ENCODE measurements around the gene PRKCD.
A peak's percentile ranks its signal among the peaks of the same experiment; 100 is the strongest.

The PRKCD gene

DNA sequence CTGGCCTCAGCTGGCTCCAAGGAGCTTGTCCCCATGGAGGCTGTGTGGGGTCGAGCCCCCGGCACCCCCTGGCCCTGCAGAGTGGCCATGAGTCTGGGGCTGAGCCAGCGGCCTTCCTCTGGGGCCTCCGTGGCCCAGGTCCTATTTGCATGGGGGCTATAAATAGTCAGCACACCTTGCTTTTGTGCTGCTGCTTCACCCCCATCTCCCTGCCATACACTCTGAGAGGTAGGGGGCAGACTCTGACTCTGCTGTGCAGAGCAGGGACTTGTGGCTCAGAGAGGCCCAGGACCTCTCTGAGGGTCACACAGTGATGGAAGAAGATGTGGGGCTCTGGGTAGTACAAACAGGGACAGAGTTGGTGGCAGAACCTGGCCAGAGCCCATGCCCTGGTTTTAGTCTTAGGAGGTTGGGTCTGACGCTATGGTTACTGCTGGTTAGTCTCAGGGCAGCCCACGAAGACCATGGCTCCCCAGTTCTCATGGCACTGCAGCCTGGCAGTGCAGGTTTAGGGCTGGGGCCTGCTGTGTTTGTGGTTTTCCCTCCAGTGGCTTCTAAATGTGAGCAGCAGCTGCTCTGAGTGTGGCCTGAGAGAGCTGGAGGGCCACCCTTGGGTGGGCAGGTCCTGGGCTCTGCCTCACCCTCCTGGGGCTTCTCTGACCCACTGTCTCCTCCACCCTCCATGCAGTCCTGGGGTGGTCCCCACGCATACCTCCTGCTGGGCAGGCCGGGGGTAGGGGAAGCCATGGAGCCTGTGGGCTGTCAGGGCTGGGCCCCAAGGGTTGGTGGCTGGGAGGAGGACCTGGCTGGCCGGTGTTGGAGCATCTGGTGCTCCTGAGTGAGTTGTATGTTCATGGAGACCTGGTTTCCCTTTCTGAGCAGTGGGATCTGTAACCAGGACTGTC, 13.6 kb downstream of the PRKCD start:
- no CpG with 5 or more reads among the region's 9 CpGs for WGBS, 2 donors (ENCODE audit: extremely low coverage in 2 of 2, insufficient read length in 2 of 2, insufficient replicate concordance in 1 of 2)
- Histone ChIP-seq H2AK5ac (ENCODE audit: low read depth, low read length) (peak overlapping the region; percentile 24), H3K9ac (ENCODE audit: low read depth, low read length, poor library complexity) (no peak overlapping the region), H2AFZ (ENCODE audit: low read length) (no peak overlapping the region), H3K27ac (replicated peaks; ENCODE audit: low read length) (no peak overlapping the region), H3K23ac (ENCODE audit: low read depth, low read length, poor library complexity) (no peak overlapping the region), H4K8ac (ENCODE audit: low read depth, low read length) (no peak overlapping the region), H3K4me3 (ENCODE audit: low read length in 2 of 2) (no peak overlapping the region), H2BK12ac (ENCODE audit: low read length) (no peak overlapping the region), H3K36me3 (replicated peaks in 1 of 2; ENCODE audit: control insufficient read depth in 2 of 2, insufficient read depth in 2 of 2, low read length in 2 of 2) (peaks cover 0 to 4% of the 10 kb centered on the region in 2 donors), H3K27me3 (ENCODE audit: control insufficient read depth in 3 of 3, insufficient read depth in 3 of 3, low read depth in 1 of 3, low read length in 3 of 3) (peaks cover 0 to 8% (median 0%) of the 10 kb centered on the region in 3 experiments), H3K14ac (ENCODE audit: low read length) (no peak overlapping the region), H3K18ac (ENCODE audit: low read length) (no peak overlapping the region), H4K91ac (ENCODE audit: low read depth, low read length, poor library complexity) (no peak overlapping the region), H3K4me2 (ENCODE audit: insufficient read depth, low read length, poor library complexity, severe bottlenecking) (no peak overlapping the region), H2BK5ac (ENCODE audit: low read length) (no peak overlapping the region), H2BK15ac (ENCODE audit: low read length) (no peak overlapping the region), H3K4me1 (ENCODE audit: control insufficient read depth in 2 of 2, insufficient read depth in 1 of 2, low read depth in 1 of 2, low read length in 2 of 2) (peaks cover 12 to 16% of the 10 kb centered on the region in 2 donors), H3K4ac (ENCODE audit: low read length) (no peak overlapping the region), H3K9me3 (replicated peaks in 1 of 2; ENCODE audit: control insufficient read depth in 2 of 2, insufficient read depth in 1 of 2, low read depth in 1 of 2, low read length in 2 of 2) (peaks cover 0 to 2% of the 10 kb centered on the region in 2 donors), H2BK120ac (ENCODE audit: low read depth, low read length) (no peak overlapping the region), H3K79me1 (ENCODE audit: low read depth, low read length) (peaks cover 11% of the 10 kb centered on the region)
- DNase-seq (ENCODE audit: low spot score) = no peak

DNA sequence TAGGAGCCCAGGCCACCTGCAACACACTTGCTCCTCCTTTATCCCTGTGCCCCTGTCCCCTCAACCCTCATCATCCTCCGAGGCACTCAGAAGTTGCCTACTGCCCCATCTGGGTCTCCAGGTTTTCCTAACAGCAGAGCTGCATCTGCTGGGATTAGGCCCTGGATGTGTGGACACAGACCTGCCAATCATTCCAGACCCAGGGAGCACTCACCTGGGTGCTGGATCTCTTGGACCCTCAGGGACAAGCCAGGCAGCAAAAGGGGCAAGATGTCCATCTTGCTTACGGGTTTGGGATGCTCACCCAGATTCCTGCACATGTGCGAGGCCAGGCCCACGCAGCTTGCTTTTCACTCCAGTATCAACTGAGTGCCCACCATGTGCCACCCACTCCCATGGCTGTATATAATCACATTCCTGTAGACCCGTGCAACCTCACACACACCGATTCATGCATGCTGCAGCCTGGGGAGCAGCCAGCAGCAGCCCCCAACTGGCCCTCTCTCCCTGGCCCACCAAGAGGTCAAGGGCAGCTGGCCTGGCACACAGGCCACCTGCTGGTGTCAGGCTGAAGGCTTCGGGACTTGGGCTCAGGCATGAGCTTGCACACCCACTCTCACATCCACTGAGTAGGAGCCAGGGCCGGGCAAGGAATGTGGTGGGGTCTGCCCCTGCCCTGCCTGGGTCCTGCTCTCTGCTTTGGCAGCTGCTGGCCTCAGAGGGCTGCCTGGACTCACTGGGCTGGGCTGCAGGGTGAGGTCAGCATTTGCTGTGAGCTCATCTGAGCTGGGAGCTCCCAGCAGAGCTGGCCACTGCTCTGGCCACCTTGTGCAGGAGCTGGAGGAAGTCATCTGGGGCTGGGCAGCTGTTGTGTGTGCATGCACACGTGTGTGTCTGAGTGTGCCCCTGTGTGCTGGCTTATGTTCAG, 14.9 kb downstream of the PRKCD start:
- H3K4me3 ChIP-seq (ENCODE audit: low read length in 2 of 2) = no peak overlapping the region
- peaks cover 0 to 4% of the 10 kb centered on the region in 2 donors for H3K36me3 ChIP-seq (replicated peaks in 1 of 2; ENCODE audit: control insufficient read depth in 2 of 2, insufficient read depth in 2 of 2, low read length in 2 of 2)
- peak overlapping the region; percentile 9 for H3K14ac ChIP-seq (ENCODE audit: low read length)
- H3K4ac ChIP-seq (ENCODE audit: low read length) = no peak overlapping the region
- no peak overlapping the region for H3K23ac ChIP-seq (ENCODE audit: low read depth, low read length, poor library complexity)
- H3K9me3 ChIP-seq (replicated peaks in 1 of 2; ENCODE audit: control insufficient read depth in 2 of 2, insufficient read depth in 1 of 2, low read depth in 1 of 2, low read length in 2 of 2) = peaks cover 0 to 2% of the 10 kb centered on the region in 2 donors
- no peak overlapping the region for H4K8ac ChIP-seq (ENCODE audit: low read depth, low read length)
- H2BK15ac ChIP-seq (ENCODE audit: low read length) = no peak overlapping the region
- no peak overlapping the region for H2BK120ac ChIP-seq (ENCODE audit: low read depth, low read length)
- H3K9ac ChIP-seq (ENCODE audit: low read depth, low read length, poor library complexity) = peak overlapping the region; percentile 2
- H2BK12ac ChIP-seq (ENCODE audit: low read length) = no peak overlapping the region
- DNase-seq (ENCODE audit: low spot score) = no peak
- peaks cover 5% of the 10 kb centered on the region for H3K79me1 ChIP-seq (ENCODE audit: low read depth, low read length)
- H2AK5ac ChIP-seq (ENCODE audit: low read depth, low read length) = peak overlapping the region; percentile 28
- H3K27ac ChIP-seq (replicated peaks; ENCODE audit: low read length) = no peak overlapping the region
- no peak overlapping the region for H3K4me2 ChIP-seq (ENCODE audit: insufficient read depth, low read length, poor library complexity, severe bottlenecking)
- H2AFZ ChIP-seq (ENCODE audit: low read length) = no peak overlapping the region
- peak overlapping the region; percentile 80 for H3K18ac ChIP-seq (ENCODE audit: low read length)
- no peak overlapping the region for H2BK5ac ChIP-seq (ENCODE audit: low read length)
- peaks cover 0 to 11% (median 0%) of the 10 kb centered on the region in 3 experiments for H3K27me3 ChIP-seq (ENCODE audit: control insufficient read depth in 3 of 3, insufficient read depth in 3 of 3, low read depth in 1 of 3, low read length in 3 of 3)
- no CpG with 5 or more reads among the region's 9 CpGs for WGBS, 2 donors (ENCODE audit: extremely low coverage in 2 of 2, insufficient read length in 2 of 2, insufficient replicate concordance in 1 of 2)
- H3K4me1 ChIP-seq (ENCODE audit: control insufficient read depth in 2 of 2, insufficient read depth in 1 of 2, low read depth in 1 of 2, low read length in 2 of 2) = peaks cover 9 to 12% of the 10 kb centered on the region in 2 donors
- no peak overlapping the region for H4K91ac ChIP-seq (ENCODE audit: low read depth, low read length, poor library complexity)

DNA sequence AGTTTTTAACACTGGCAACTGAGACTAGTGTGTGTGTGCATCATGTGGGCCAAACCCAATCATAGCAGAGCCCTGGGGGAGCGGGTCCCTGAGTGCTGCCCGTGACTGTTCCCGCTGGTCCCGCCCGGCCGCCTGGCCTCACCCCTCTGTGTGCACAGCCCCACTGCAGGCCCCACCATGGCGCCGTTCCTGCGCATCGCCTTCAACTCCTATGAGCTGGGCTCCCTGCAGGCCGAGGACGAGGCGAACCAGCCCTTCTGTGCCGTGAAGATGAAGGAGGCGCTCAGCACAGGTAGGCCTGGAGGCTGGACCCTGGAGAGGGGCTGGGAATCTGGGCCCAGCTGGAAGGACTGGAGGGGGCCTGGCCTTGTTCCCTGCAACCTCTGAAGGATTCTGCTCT, 17.2 kb downstream of the PRKCD start:
- no peak for DNase-seq (ENCODE audit: low spot score)
- Histone ChIP-seq H3K36me3 (replicated peaks in 1 of 2; ENCODE audit: control insufficient read depth in 2 of 2, insufficient read depth in 2 of 2, low read length in 2 of 2) (peaks cover 0 to 9% of the 10 kb centered on the region in 2 donors), H2AK5ac (ENCODE audit: low read depth, low read length) (no peak overlapping the region)

More for the DNA sequence above, 17.2 kb downstream of the PRKCD start:
- peak overlapping the region; percentile 12 for H2BK15ac ChIP-seq (ENCODE audit: low read length)
- no peak overlapping the region for H3K18ac ChIP-seq (ENCODE audit: low read length)
- no peak overlapping the region for H3K14ac ChIP-seq (ENCODE audit: low read length)
- no peak overlapping the region for H2BK120ac ChIP-seq (ENCODE audit: low read depth, low read length)
- no peak overlapping the region for H3K4me2 ChIP-seq (ENCODE audit: insufficient read depth, low read length, poor library complexity, severe bottlenecking)
- H2AFZ ChIP-seq (ENCODE audit: low read length) = no peak overlapping the region
- no peak overlapping the region for H2BK12ac ChIP-seq (ENCODE audit: low read length)
- H3K4ac ChIP-seq (ENCODE audit: low read length) = peak overlapping the region; percentile 40
- H3K79me1 ChIP-seq (ENCODE audit: low read depth, low read length) = no peaks in the 10 kb centered on the region
- peaks cover 0 to 2% of the 10 kb centered on the region in 2 donors for H3K9me3 ChIP-seq (replicated peaks in 1 of 2; ENCODE audit: control insufficient read depth in 2 of 2, insufficient read depth in 1 of 2, low read depth in 1 of 2, low read length in 2 of 2)
- no peak overlapping the region for H3K4me3 ChIP-seq (ENCODE audit: low read length in 2 of 2)
- H2BK5ac ChIP-seq (ENCODE audit: low read length) = no peak overlapping the region
- no CpG with 5 or more reads among the region's 15 CpGs for WGBS, 2 donors (ENCODE audit: extremely low coverage in 2 of 2, insufficient read length in 2 of 2, insufficient replicate concordance in 1 of 2)
- H3K23ac ChIP-seq (ENCODE audit: low read depth, low read length, poor library complexity) = no peak overlapping the region
- no peak overlapping the region for H3K27ac ChIP-seq (replicated peaks; ENCODE audit: low read length)
- peaks cover 3 to 8% of the 10 kb centered on the region in 2 donors for H3K4me1 ChIP-seq (ENCODE audit: control insufficient read depth in 2 of 2, insufficient read depth in 1 of 2, low read depth in 1 of 2, low read length in 2 of 2)
- H4K91ac ChIP-seq (ENCODE audit: low read depth, low read length, poor library complexity) = no peak overlapping the region
- H3K27me3 ChIP-seq (ENCODE audit: control insufficient read depth in 3 of 3, insufficient read depth in 3 of 3, low read depth in 1 of 3, low read length in 3 of 3) = peaks cover 0 to 9% (median 0%) of the 10 kb centered on the region in 3 experiments
- H4K8ac ChIP-seq (ENCODE audit: low read depth, low read length) = no peak overlapping the region
- H3K9ac ChIP-seq (ENCODE audit: low read depth, low read length, poor library complexity) = no peak overlapping the region
